Left cardiac atrium (tissue), 4 donors: ENCODE results near the gene ZFC3H1. TPM values are rescaled to one million over a fixed set of nuclear protein-coding genes. Genes with fewer than 3 reads are reported as not detected.

Experiments
- ATAC-seq, 2 donors: fragments of 200-7000 bp; cut with Tn5 transposase; one replicate each; pipeline ENCODE4 v1.9.1; 2020; ENCODE audit warnings: mild to moderate bottlenecking in 2 of 2, moderate library complexity in 2 of 2
- DNase-seq: peaks from one replicate; pipeline ENCODE4 v3.0.0-alpha.2; 2020
- intact Hi-C, 2 donors: fragments of 100-400 bp; cut with DNase I; formaldehyde crosslinking; loops; one replicate each; pipeline versions ENCODE4 v1.14.1 to v1.15.1; 2022 to 2023
- total RNA-seq, 2 donors: library from RNA; stranded (reverse); fragmentation: NEBNext Ultra II Directional; extraction: Animal tissue kit (Norgen Biotek cat#: 25700); gene quantifications; one replicate each; pipeline ENCODE4 v1.2.1, GENCODE V29; 2021
- donor health status: DM: no; HTN: yes; CAD: no.
- donor health status: DM: no; HTN: yes; CAD: no; lungs with severe emphysema.
- donor health status: DM: yes; HTN: yes; CAD: no.
- donor health status: Dilated cardiomyopathy.

ZFC3H1 gene
- total RNA-seq, 2 donors from 2014 or later, result 19.4 to 24.5 TPM

DNA sequence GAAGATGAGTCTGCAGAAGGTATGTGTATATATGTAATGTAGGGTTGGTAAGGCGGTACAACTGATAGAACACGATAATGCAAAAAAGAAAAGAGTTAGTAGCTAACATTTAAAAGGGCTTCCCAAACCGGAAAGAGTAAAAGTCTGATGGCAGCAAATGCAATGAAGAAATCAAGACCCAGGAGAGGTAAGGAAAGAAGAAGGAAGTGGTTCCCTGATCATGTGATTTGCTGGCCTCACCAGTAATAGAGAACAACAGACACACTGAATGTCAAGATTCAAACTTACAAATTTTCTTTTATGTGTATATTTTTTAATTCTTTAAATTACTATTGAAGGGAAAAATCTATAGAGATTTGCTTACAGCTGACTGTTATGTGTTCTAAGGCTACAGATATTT, 18.4 kb downstream of the ZFC3H1 start:
- DNase-seq (no peak), ATAC-seq (no peak)
- intact Hi-C loops, result no loop called here

DNA sequence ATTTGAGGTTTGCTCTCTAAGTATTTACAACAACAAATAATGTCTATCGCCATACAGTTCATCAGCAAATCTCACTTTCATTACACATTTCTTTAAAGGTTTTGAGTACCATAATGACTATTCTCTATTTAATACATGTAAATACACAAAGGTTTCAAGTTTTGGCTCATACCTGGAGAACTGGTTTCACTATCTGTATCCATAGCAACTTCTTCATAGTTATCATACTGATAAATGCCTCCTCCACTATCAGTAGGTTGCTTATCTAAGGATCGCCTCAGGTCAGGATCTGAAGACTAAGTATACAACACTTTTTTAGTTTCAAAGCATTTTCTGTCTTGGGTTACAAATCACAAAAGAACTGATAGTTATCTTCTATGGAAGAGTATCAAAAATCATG, 21.4 kb downstream of the ZFC3H1 start:
- ATAC-seq (no peak), DNase-seq (no peak)
- intact Hi-C loops, result no loop called here

DNA sequence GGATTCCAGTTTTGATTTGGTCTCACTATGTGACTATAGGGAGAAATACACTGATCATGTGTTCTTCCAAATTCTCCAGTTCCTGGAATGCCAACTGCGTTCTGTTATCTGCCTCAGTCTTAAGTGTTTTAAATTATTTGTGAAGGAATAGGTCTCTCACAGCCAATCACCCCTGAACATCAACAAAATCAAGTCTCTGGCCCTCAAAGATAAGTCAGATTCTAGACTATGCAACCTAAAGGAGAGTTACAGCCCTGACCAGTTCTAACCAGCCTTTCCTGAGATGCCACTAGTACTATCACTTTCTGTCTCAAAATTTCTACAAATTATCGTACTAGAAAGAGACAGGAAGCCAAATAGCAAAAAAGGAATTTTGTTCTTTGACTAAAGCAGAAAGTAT, 22.3 kb downstream of the ZFC3H1 start:
- no peak for ATAC-seq
- intact Hi-C loops, result no loop called here
- DNase-seq, result no peak

DNA sequence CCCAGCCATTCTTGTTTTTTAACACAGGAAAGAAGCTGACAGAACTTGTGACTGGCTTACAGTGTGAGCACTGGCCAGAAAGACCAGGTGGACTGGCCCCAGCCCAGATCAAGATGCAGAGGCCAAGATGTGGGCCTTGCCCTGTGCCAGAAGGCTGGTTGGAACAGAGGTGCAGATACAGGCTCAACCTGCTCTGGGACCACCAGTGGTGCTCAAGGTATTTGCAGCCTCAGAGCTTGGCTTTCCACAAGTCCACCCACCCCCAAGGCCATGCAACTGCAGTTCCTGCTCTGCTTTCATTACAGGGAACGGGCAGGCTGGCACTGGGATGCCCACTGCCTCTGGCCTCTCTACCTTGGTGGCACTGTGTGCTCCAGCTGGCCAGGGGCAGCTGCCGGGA, 23.3 kb downstream of the ZFC3H1 start:
- intact Hi-C loops, result no loop called here
- DNase-seq, result no peak
- no peak for ATAC-seq

DNA sequence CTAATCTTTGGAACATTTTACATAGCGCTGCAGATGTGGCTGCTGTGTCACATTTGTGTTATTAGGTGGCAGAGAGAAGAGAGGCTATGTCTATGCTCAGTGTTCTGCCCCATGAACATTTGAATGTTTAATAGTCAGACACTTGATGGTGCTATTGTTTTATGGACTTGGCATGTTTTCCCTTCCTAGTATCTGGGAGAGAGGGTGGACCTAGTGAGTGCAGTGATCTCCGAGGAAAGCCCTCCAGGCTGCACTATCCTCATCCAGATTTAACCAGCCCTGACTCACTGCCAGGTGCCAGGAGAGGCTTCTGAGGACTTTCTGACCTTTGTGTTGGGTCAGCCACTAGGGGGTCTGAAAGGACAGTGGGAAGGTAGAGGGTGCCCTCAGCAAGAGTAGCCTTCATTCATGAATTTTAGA, 24.3 kb downstream of the ZFC3H1 start:
- ATAC-seq (peak in 1 of 2 donors; percentile 41), DNase-seq (no peak)
- intact Hi-C loops, result no loop called here

DNA sequence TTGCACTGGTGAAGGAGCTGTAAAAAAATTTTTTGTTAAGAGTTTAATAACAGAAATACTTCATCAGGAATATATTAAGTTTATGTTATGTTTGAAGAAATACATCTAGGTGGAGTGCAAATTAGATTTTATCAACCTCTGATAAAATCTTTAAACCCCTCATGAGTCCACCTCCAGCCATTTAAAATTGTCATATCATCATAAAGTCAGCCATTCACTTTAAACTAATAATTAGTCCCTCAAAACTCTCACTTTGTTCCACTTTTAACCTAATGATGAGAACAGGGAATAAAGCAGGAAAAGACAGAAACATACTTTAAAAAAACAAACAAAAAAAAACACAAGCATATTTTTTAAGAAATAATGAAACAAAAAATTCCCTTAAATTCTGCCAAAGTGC, 25.1 kb downstream of the ZFC3H1 start:
- intact Hi-C loops, result no loop called here
- no peak for DNase-seq
- no peak for ATAC-seq

DNA sequence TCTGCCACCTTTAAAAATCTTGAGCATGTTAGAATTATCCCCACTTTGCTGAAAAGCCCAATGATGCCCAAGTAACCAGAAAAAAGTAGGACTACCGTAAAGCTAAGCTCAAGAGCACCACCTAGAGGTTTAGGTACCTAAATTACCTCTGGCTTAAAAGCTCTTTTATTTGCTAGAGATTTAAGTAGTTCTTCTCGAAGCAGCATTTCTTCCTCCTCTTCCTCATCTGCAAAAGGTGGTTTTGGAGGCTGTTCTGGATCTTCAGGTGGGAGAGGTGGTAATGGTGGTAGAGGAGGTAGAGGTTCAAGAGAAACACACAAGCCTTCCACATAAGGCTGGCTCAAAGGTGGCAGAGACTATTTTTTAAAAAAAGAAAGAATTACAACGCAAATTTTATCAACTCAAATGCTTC, 26.9 kb downstream of the ZFC3H1 start:
- no peak for DNase-seq
- peak in 1 of 2 donors; percentile 29 for ATAC-seq
- intact Hi-C loops, result no loop called here

DNA sequence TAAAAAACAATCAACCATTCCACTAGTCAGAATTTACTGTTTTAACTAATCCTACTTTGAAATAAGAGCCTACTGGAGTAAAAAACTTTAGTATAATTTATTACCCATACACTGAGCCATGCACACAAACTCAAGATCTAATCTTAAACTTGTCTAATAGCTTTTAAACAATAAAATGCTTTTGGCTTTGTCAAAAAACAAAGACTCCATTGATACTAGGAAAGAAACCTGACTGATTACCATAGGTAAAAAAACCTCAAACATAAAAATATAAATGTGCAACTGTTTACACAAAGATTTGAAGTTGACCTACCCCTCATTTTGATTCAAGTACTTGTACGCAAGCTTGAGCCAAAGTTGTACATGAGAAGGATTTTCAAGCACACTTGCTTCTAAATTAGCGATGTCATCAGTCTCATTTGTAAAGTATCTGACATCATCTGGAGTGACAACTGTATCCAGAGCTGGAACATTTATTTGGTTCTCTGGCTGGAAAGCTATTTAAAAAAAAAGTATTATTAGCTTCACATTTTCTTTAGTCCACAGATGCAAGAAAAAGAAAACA, 36.1 kb downstream of the ZFC3H1 start:
- ATAC-seq, result no peak
- intact Hi-C loops, result no loop called here
- no peak for DNase-seq

DNA sequence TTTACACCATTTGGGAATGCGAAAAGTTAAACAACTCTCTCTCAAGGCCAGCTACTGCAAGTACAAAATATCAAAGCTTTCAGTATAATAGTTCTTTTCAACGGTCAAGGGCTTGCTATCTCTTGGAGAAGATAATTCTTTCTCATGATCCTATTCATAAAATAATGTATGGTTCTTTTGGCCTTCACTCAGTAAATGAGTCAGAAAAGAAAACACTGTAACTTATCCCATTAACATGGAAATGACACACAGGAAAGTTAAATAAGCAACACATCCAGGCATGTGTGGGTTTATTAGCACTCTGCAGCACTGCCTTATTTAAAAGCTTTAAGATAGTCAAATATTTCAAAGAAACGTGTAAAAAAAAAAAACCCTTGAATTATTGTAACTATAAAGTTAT, 36.9 kb downstream of the ZFC3H1 start:
- DNase-seq (no peak), ATAC-seq (no peak)
- intact Hi-C loops, result no loop called here

DNA sequence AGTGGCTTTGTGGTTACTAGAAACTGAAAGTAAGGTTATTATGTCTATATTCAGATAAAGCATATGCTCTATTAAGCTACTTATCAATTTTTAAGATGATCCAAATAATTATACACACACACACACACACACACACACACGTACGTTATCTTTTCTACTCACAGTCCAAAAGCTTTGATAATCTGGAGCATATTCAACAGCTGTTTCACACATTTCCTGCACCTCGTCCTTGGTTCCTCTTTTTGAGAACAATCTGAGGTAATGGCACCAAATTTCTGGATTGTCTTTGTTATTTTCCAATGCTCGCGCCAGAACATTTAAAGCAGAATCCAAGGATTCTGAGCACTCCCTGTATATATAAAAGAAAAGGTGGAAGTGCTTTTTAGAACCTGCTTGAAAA, 37.5 kb downstream of the ZFC3H1 start:
- DNase-seq, result no peak
- intact Hi-C loops, result no loop called here
- no peak for ATAC-seq

DNA sequence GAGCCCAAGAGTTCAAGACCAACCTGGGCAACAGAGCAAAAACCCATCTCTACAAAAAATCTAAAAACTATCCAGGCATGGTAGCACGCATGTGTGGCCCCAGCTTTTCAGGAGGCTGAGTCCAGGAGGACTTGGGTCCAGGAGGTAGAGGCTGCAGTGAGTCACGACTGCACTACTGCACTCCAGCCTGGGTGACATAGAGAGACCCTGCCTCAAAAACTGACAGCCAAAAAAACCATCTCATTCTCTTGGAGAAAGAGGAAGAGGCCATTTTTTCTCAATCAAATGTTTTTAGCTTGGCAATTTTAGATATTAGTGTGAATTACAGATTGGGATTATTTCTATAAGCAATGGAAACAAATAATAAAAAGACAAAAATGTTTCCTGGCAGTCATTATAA, 38.2 kb downstream of the ZFC3H1 start:
- DNase-seq, result no peak
- no peak for ATAC-seq
- intact Hi-C loops, result no loop called here

DNA sequence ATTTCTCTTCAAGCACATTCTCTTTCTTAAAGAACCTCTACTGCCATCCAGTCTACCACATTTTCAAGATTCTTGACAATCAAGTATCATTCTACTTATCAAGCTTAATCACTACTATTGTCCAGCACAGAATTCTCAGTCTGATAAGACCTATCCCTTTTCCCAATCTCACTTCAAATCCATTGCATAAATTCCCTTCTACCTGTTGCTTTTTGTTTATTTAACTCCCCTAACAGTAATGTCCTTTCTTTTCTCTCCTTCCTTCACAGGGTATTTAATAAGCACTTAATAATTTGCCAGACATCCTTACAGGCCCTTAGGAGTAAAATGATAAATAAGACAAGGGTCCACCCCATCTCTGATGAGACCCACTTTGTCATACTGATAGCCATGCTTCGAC, 41.7 kb downstream of the ZFC3H1 start:
- DNase-seq (no peak), ATAC-seq (no peak)
- intact Hi-C loops, result no loop called here

DNA sequence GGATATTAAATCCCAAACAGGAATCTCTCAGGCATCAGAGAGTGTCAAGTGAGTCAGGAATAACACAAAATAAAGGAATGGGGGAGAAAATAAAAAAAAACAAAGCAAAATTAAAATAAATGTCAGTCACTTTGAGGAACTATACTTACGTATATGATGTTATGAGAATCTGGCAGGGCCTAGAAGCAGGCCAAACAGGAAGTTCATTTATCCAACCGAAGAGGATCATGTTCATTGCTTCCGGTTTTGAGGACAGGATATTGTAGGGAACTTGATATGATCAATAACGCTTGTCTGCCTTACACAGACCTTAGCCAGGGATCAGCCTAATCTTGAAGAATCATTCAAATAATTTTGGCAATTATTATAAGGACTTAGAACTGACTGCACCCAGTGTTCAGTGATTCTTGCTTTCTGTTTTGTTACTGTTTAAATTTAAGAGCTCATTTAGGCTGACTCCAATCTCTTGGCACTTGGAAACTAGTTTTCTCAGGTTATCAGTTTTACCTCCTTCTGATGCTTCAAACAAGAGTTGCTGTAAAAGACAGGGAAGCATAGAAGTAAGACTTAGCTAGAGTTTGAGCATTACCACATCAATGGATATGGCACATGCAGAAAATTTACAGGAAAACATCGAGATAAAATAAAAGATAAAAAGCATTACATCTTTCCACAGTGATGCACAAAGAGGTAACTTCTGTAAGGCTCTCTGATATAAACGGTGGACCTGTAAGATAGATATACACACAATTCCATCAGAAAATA, 53.4 kb downstream of the ZFC3H1 start:
- no peak for DNase-seq
- intact Hi-C loops, result no loop called here
- no peak for ATAC-seq

DNA sequence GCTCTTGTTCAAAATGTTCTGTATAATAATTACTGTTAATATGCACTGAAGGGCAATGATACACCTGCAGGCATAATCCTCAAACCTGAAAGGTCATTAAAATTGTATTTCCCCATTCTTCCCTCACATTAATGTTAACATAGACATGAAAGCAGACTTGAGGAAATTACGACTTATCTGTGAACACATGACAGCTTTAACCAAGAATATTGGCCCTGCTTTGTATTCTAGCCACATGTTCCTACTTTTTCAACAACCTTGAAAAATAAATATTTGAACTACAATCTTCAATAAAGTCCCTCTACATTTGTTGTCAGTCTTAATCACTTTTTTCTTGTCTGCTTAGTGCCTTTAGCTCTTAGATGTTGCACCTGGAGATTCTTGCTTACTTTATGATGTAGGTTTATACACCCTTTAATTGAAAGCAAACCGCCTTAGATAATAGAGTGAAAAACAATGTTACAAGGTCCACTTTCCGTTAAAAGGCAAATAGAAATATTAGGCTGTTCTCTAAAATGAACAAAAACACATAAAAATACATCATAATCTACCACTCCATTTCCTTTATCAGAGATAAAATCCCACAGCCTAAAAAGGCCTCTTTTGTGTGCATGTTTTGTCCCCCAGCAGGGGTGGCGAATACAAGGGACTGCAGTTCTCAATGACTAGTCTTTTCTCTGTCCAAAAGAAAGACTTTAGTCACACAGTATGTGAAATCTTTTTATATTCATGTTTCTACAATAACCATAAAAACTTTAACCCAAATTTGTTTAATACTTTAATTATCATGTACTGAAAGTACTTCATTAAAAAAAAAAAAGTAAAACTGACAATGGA, 55.9 kb downstream of the ZFC3H1 start:
- no peak for ATAC-seq
- intact Hi-C loops, result no loop called here

DNA sequence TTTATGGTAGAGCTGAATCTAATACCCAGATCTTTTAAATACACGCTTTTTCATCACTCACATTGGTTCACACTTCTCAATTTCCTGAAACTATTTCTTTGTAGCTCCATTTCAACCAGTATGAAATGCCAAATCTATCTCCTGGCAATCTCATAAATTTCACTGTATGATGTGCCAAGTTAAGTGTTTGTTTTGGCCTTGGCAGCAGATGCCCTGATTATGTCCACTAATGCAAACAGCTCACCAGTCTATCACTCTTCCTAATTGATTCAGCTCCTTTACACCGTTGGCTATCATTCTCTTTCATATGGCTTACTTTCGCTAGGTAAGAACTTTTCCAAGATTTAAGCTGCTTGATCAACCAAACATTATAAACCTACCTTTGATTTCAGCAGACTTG, 58.6 kb downstream of the ZFC3H1 start:
- DNase-seq (no peak), ATAC-seq (no peak)
- intact Hi-C loops, result no loop called here

More for the DNA sequence above, 55.9 kb downstream of the ZFC3H1 start:
- no peak for DNase-seq

DNA sequence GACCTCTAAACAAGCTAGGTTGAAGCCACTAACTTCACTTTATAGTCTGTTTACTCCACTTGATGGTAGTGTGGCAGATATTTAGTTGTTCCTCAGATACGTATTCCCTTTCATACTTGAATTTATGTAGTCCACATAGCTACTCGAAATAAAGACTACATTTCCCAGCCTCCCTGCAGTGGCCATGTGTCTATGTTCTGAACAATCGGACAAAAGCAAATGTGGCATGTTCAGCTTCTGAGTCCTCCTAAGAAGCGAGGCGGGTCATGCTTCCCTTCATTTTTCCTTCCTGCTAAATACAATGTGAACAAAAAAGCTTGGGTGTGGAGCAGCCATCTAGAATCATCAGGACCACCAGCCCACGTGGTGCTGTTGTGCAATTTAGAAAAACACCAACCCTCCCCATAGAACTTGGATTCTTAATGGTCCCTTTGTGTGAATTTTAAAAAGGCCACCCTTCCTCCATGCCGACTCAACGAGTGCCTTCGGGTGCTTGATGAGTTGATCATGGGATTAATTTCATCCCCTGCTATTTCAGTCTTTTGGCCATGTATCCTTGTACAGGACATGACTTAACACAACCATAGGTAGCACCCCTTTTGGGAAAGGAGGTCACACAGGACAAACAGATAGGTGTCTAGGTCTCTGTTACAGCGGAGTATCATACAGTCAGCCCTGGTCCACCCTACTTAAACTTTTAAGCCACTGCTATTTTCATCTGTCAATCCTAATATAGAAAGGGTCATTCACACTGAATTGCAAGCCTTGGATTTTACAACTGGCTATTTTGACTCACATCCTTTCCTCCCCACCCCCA, 60.7 kb downstream of the ZFC3H1 start:
- DNase-seq (no peak), ATAC-seq (peak; percentile 22 to 27)
- intact Hi-C loops, result no loop called here

DNA sequence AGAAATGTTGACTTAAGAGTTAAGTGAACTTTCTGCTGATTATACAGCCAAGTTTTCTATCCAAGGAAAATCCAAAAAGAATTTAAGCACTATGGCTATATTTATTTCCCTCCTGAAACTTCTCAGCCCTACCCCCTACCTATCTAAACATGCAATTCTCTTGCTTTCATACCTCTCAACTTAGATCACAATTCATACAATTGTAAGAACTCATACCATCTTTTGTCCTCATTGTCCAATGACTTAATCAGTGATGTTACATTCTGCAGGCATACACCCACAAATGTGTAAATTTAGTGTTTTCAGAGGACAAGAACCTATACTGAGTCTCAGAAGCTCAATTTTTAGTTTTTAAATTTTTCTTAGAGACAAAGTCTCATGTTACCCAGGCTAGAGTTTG, 62.1 kb downstream of the ZFC3H1 start:
- intact Hi-C loops, result no loop called here
- DNase-seq (no peak), ATAC-seq (no peak)

DNA sequence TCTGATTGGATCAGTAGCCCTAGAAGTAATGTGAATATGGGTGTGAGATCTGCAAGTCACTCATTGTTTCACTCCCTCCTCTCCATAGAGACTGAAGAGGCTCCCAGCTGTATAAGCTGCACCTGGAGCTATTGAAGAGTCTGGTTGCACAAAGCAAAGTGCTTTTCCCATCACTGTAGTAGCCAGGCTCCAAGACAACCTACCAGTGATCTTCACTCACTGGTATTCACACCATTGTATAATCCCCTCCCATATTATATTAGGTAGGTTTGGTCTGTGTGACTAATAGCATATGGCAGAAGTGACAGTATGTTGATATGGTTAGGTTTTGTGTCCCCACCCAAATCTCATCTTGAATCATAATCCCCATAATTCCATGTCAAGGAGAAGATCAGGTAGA, 64.4 kb downstream of the ZFC3H1 start:
- intact Hi-C loops, result no loop called here
- no peak for ATAC-seq
- no peak for DNase-seq

DNA sequence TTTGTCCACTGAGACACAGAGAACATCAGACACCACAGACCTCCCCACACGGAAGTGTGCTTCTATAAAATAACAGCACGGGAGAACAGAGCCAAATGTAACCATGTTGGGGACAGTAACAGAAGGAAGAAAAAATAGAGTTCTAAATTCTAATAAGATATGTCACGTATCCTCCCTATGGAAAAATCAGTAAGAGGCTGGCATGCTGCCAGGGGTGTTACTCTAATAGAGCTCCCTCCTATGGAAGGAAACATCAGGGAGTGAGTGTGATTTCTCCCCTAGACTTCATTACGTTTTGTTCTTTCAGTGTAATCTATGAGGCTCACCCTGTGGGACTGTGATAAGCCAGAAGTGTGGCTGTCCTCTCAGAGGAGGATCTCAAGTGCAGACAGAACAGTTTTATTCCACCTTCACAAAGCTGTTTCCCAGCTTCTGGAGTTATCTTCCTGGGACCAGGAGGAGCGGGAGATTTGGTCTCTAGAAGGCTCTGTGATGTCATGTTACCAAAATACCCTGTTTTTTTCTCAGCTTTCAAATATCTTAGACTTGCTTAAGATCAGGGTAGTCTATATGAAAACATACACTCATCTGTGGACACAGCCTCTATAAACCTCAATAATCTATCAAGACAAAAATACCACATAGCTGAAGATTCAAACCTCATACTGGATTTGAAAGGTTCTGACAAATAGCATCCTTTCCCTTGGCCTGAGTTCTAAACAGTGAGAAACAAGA, 69.3 kb downstream of the ZFC3H1 start:
- intact Hi-C loops, result no loop called here
- ATAC-seq (peak; percentile 46 to 53), DNase-seq (peak; percentile 65)
